Mammary epithelial cell (primary cell): ENCODE data around the gene SNN.

Experiments
- EZH2 ChIP-seq: IDR thresholded peaks from 2 replicates; pipeline ENCODE4 v1.6.1; 2012; ENCODE audit warnings: low read length, inconsistent platforms, borderline replicate concordance
- TF ChIP-seq, protein P1 (sequence below), 2 donors: IDR thresholded peaks in 1 of 2; conservative IDR thresholded peaks in 1 of 2; 2 replicates each; pipeline ENCODE4 v1.5.1; 2011 to 2012; ENCODE audit warnings: inconsistent platforms in 2 of 2, low read length in 2 of 2, mild to moderate bottlenecking in 2 of 2, control low read depth in 1 of 2, low read depth in 1 of 2; ENCODE audit not compliant: insufficient read depth in 1 of 2; ENCODE audit errors: extremely low read depth in 1 of 2

DNA sequence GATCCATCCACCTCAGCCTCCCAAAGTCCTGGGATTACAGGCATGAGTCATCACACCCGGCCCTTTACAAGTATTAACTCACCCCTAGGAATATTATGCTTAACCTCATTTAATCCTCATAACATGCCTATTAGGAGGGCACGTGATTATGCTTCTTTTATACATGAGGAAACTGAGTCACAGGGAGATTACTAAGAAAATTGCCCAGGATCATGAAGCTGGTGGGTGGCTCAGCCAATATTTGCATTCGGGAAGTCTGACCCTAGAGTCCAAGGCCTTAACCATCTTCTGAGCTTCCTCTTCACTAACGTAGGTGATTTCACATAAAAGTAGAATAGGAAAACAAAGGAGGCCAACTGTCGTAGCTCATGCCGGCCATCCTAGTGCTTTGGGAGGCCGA is 19.0 kb upstream of the SNN start:
- TF ChIP-seq, protein P1, sequence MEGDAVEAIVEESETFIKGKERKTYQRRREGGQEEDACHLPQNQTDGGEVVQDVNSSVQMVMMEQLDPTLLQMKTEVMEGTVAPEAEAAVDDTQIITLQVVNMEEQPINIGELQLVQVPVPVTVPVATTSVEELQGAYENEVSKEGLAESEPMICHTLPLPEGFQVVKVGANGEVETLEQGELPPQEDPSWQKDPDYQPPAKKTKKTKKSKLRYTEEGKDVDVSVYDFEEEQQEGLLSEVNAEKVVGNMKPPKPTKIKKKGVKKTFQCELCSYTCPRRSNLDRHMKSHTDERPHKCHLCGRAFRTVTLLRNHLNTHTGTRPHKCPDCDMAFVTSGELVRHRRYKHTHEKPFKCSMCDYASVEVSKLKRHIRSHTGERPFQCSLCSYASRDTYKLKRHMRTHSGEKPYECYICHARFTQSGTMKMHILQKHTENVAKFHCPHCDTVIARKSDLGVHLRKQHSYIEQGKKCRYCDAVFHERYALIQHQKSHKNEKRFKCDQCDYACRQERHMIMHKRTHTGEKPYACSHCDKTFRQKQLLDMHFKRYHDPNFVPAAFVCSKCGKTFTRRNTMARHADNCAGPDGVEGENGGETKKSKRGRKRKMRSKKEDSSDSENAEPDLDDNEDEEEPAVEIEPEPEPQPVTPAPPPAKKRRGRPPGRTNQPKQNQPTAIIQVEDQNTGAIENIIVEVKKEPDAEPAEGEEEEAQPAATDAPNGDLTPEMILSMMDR (conservative IDR thresholded peaks at IDR 0.05 in 1 of 2, IDR thresholded peaks at IDR 0.05 in 1 of 2; ENCODE audit: extremely low read depth in 1 of 2, insufficient read depth in 1 of 2, low read depth in 1 of 2, low read length in 2 of 2), result no peak
- no peak for TF ChIP-seq EZH2
